ENCODE measurements around the gene PPARA.
A peak's percentile ranks its signal among the peaks of the same experiment; 100 is the strongest.
"Not testable (repeated sequence)": the region's sequence is repeated elsewhere in the genome, so short reads cannot be mapped to it uniquely, and the experiment has no call there.

The PPARA gene

DNA sequence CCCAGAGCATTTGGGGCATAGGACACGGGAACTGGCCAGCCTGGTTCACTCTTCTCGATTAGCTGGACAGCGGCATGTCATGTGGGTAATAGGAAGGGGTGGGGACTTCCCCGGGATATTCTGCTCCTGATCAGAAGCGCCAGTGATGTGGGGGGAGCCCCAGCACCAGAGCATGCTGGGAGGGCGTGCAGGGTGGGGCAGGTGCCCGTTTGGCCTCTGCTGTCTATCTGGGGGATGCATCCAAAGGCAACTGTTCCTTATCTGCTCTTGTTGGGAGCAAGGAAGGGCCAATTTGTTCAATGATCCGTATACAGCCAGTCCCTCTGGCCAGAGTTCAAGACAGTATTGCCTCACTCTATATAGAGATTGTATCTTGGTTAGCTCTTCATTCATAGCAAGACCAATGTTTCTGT is 43.6 kb downstream of the PPARA start:
- FAIRE-seq (no peak), DNase-seq (ENCODE audit: insufficient read length) (no peak)
- TF ChIP-seq POLR2AphosphoS5 (IDR thresholded peaks at IDR 0.05; ENCODE audit: low read depth, low read length) (no peak), POLR2A (IDR thresholded peaks at IDR 0.05; ENCODE audit: low read depth, low read length) (no peak), TAF1 (IDR thresholded peaks at IDR 0.05; ENCODE audit: borderline replicate concordance, low read depth, low read length) (no peak)

DNA sequence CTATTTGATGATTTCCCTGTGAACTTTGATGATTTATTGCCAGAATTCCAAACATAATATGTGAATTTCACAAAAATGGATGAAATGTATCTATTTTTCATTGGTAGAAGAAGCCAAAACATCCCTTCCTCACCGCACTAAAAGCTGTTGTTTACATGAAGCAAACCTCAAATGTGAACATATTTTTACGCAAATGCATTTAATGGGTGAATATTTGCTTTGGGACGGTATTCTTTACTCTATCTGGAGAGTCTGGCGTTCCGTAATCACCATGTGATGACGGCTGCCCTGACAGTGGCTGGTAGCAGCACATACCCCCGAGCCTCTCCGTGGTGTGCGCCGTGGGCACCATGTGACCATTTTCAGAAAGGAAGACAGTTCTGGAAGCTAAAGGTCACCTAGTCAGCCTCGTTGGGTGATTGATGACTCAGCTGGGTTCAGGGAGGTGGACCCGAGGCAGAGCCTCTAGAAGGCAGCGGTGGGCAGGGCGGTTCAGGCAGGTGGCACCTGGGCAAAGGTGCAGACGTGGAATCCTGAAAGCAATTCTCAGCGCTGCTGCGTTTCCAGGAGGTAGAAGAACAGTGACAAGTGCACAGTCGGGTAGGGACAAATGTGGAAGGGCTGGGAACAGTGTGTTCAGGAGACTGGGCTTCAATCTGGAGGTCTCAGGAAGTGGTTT is 45.3 kb downstream of the PPARA start:
- TF ChIP-seq POLR2A (IDR thresholded peaks at IDR 0.05; ENCODE audit: low read depth, low read length) (no peak), POLR2AphosphoS5 (IDR thresholded peaks at IDR 0.05; ENCODE audit: low read depth, low read length) (no peak), TAF1 (IDR thresholded peaks at IDR 0.05; ENCODE audit: borderline replicate concordance, low read depth, low read length) (no peak)
- no peak for DNase-seq (ENCODE audit: insufficient read length)
- no peak for FAIRE-seq

DNA sequence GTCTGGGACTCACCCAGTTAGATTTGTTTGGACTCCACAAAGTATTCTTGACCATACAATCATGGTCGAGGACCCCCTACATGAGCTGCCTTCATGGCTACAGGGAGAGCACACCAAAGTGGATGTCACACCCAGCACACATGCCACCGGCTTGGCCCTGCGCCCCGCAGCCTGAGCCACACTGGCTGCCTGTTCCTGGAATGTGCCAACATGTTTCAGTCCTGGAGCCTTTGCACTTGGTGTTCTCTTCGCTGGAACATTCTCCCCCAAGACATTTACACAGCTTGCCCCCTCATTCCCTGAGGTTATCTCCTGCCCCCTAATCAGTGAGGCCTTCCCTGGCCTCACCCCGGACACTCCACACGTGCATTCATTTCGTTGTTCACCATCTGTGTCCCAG is 46.0 kb downstream of the PPARA start:
- DNase-seq (ENCODE audit: insufficient read length) (no peak), FAIRE-seq (no peak)
- no peak for TF ChIP-seq POLR2AphosphoS5 (IDR thresholded peaks at IDR 0.05; ENCODE audit: low read depth, low read length)
- TF ChIP-seq TAF1 (IDR thresholded peaks at IDR 0.05; ENCODE audit: borderline replicate concordance, low read depth, low read length) = no peak
- no peak for TF ChIP-seq POLR2A (IDR thresholded peaks at IDR 0.05; ENCODE audit: low read depth, low read length)

DNA sequence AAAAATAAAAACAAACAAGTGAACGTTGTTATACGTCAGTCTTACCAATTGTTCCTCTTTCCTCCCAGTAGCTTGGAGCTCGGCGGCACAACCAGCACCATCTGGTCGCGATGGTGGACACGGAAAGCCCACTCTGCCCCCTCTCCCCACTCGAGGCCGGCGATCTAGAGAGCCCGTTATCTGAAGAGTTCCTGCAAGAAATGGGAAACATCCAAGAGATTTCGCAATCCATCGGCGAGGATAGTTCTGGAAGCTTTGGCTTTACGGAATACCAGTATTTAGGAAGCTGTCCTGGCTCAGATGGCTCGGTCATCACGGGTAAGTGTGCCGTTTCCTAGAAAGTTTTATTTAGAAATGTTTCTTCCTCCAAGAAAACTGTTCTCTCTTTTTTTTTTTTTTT is 47.9 kb downstream of the PPARA start:
- no peak for FAIRE-seq
- TF ChIP-seq POLR2AphosphoS5 (IDR thresholded peaks at IDR 0.05; ENCODE audit: low read depth, low read length) (no peak), TAF1 (IDR thresholded peaks at IDR 0.05; ENCODE audit: borderline replicate concordance, low read depth, low read length) (no peak), POLR2A (IDR thresholded peaks at IDR 0.05; ENCODE audit: low read depth, low read length) (no peak)
- no peak for DNase-seq (ENCODE audit: insufficient read length)

DNA sequence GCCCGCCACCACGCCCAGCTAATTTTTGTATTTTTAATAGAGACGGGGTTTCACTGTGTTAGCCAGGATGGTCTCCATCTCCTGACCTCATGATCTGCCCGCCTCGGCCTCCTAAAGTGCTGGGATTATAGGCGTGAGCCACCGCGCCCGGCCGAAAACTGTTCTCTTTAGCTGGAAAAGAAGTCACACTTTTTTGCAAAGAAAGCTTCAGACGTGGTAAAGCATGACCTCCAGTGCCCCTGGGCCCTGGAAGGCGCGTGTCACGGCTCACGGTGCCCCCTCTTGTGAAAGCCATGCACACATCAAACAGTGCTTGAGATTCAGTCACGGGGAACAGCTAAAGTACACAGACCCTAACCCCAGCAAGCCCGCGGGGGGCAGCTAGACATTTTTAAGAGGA is 48.5 kb downstream of the PPARA start:
- not testable (repeated sequence) for DNase-seq (ENCODE audit: insufficient read length); FAIRE-seq

DNA sequence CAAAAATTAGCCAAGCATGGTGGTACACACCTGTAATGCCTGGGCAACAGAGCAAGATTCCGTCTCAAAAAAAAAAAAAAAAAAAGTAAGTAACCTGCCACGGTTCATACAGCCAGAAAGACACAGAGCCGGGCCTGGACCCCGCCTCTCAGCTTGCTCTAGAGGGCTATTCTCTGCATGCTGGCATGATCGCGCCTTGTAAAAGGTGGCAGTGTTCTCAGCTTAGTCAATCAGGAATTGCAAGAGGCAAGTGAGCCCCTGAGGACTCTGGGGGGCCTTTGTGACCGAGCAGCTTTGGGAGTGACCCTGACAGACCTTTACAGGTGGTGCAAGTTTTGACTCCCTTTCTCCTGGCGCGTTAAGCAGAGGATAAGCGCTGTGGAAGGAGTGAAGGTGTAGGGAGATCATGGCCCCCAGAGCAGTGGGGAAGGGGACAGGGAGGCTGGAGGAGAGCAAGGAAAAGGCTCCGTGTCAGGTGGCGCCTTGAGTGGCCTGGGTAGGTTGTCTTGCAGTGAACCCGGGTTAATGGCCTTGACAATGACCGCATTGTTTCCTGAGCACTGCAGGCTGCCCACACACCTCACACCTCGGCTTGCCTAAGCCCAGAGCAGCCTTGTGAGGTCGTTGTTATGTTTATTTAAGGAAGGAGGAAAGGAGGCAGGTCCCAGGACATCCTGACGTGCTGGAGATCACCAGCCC is 50.9 kb downstream of the PPARA start:
- FAIRE-seq (no peak), DNase-seq (ENCODE audit: insufficient read length) (no peak)
- TF ChIP-seq TAF1 (IDR thresholded peaks at IDR 0.05; ENCODE audit: borderline replicate concordance, low read depth, low read length) (no peak), POLR2AphosphoS5 (IDR thresholded peaks at IDR 0.05; ENCODE audit: low read depth, low read length) (no peak), POLR2A (IDR thresholded peaks at IDR 0.05; ENCODE audit: low read depth, low read length) (no peak)

DNA sequence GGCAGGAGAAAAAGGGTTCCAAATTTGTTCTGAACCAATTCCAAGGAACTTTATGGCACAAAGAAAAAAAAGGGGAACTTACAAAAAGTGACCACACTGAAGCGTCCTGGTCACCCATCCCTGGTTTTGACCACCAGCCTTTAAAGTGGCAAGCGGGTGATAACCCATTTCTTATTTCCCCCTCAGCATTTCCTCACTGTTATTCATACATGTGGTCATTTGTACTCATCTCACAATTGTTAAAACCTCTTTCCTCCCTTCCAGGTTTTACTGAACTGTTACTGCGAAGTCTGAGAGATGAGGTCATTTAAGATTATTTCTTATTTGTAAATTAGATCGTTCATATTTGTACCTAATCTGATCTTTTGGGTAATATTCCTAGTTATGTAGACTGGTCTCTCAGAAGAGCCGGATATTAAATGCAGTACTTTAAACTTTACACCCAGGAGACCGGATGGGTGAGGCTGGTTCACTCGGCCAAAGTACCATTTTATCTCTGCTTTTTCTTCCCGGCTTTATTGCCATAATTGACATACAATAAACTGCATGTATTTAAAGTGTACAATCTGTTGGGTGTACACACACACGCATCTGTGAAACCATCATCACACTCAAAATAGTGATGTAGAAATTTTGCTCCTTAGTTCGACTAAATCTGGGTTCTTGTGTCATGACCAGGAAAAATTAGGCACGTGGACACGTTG is 52.7 kb downstream of the PPARA start:
- DNase-seq (ENCODE audit: insufficient read length) (no peak), FAIRE-seq (no peak)
- no peak for TF ChIP-seq POLR2AphosphoS5 (IDR thresholded peaks at IDR 0.05; ENCODE audit: low read depth, low read length)
- TF ChIP-seq POLR2A (IDR thresholded peaks at IDR 0.05; ENCODE audit: low read depth, low read length) = no peak
- no peak for TF ChIP-seq TAF1 (IDR thresholded peaks at IDR 0.05; ENCODE audit: borderline replicate concordance, low read depth, low read length)

DNA sequence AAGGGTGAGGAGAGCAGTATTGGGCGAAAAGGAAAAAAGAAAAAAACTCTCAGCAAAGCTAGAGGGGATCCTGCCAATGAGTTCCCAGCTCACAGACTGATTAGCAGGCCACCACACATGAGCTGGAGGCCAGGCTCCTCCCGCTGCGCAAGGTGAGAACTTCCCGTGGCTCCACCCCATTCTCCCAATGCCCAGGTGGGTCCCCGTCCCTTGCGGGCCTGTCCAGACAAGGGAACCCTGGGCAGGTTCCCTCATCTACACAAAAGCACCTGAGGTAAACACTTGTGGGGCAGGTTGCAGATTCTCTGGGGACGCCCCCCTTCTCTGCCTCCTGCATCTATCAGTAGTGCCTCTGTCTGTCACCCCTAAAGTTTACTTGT is 53.3 kb downstream of the PPARA start:
- FAIRE-seq (no peak), DNase-seq (ENCODE audit: insufficient read length) (no peak)
- TF ChIP-seq TAF1 (IDR thresholded peaks at IDR 0.05; ENCODE audit: borderline replicate concordance, low read depth, low read length) (no peak), POLR2A (IDR thresholded peaks at IDR 0.05; ENCODE audit: low read depth, low read length) (no peak), POLR2AphosphoS5 (IDR thresholded peaks at IDR 0.05; ENCODE audit: low read depth, low read length) (no peak)

DNA sequence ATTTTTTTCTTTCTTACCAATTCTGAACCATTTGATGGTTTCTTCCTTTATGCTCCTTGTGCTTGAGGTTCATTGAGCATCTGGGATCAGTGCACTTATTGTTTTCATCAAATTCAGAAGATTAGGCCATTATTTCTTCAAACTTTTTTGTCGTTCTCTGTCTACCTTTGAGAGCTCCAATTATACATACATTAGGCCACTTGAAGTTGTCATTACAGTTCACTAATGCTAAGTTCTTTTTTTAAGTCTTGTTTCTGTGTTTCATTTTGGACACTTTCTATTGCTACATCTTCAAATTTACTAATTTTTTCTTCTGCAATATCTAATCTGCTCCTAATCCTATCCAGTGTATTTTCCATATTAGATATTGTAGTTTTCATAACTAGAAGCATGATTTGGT is 58.9 kb downstream of the PPARA start:
- FAIRE-seq (peak; percentile 65), DNase-seq (ENCODE audit: insufficient read length) (no peak)
- no peak for TF ChIP-seq TAF1 (IDR thresholded peaks at IDR 0.05; ENCODE audit: borderline replicate concordance, low read depth, low read length)
- TF ChIP-seq POLR2A (IDR thresholded peaks at IDR 0.05; ENCODE audit: low read depth, low read length) = no peak
- TF ChIP-seq POLR2AphosphoS5 (IDR thresholded peaks at IDR 0.05; ENCODE audit: low read depth, low read length) = no peak

DNA sequence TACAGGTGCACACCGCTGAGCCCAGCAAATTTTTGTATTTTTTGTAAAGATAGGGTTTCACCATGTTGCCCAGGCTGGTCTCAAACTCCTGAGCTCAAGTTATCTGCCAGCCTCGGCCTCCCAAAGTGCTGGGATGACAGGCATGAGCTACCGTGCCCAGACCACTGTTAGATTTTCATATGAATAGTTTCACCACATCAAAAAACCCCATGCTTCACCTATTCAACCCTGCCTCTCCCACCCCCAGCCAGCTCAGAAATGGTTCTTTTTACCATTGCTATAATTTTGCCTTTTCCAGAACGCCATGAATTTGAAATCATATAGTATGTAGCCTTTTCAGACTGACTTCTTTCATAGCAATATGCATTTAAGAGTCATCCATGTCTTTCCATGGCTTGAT is 61.9 kb downstream of the PPARA start:
- DNase-seq (ENCODE audit: insufficient read length) = no peak
- no peak for FAIRE-seq
- no peak for TF ChIP-seq POLR2AphosphoS5 (IDR thresholded peaks at IDR 0.05; ENCODE audit: low read depth, low read length)
- no peak for TF ChIP-seq TAF1 (IDR thresholded peaks at IDR 0.05; ENCODE audit: borderline replicate concordance, low read depth, low read length)
- no peak for TF ChIP-seq POLR2A (IDR thresholded peaks at IDR 0.05; ENCODE audit: low read depth, low read length)

DNA sequence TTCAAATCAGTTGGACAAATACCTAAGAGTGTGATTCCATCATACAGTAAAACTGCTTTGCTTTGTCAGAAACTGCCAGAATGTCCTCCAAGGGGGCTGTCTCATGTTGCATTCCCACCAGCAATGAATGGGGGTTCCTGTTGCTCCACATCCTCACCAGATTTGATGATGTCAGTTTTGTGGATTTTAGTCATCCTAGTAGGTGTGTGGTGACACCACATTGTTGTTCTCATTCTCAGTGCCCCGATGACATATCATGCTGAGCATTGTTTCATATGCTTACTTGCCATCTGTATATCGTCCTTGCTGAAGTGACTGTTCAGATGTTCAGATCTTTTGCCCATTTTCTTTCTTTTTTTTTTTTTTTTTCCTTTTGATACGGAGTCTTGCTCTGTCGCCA is 62.7 kb downstream of the PPARA start:
- TF ChIP-seq POLR2A (IDR thresholded peaks at IDR 0.05; ENCODE audit: low read depth, low read length) = no peak
- FAIRE-seq (no peak), DNase-seq (ENCODE audit: insufficient read length) (no peak)

DNA sequence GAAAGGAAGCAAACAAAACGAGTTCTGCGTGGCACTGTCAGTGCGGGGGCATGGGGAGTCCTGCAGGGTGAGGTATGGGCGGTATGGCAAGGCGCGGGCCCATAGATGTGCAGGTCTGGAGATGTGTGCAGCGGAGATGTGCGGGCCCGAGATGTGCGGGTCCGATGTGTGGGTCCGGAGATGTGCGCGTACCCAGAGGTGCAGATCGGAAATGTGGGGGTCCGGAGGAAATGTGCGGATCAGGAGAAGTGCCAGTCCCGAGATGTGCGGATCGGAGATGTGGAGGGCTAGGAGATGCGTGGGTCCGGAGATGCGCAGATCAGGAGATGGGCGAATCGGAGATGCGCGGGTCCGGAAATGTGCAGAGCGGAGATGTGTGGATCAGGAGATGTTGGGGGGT is 63.8 kb downstream of the PPARA start:
- no peak for FAIRE-seq
- DNase-seq (ENCODE audit: insufficient read length) = no peak
- TF ChIP-seq POLR2A (IDR thresholded peaks at IDR 0.05; ENCODE audit: low read depth, low read length) (no peak), POLR2AphosphoS5 (IDR thresholded peaks at IDR 0.05; ENCODE audit: low read depth, low read length) (no peak), TAF1 (IDR thresholded peaks at IDR 0.05; ENCODE audit: borderline replicate concordance, low read depth, low read length) (no peak)

Data from GM12892 (cell line).